HG02610 (cell line): ENCODE measurements around the gene RARA.
"Not testable (repeated sequence)": the region's sequence is repeated elsewhere in the genome, so short reads cannot be mapped to it uniquely, and the experiment has no call there.

ENCODE experiments used
- ATAC-seq: cut with Tn5 transposase; IDR thresholded peaks from one replicate; pipeline ENCODE4 v1.9.1; 2021; ENCODE audit warnings: mild to moderate bottlenecking, moderate library complexity; ENCODE audit not compliant: unreplicated experiment

The RARA gene

GRCh38 chr17:40356990-40357881 is 48.3 kb downstream of the RARA start:
- ATAC-seq, result no peak

GRCh38 chr17:40358323-40359038 is 49.5 kb downstream of the RARA start:
- no peak for ATAC-seq

GRCh38 chr17:40360091-40360490 is 51.1 kb downstream of the RARA start:
- ATAC-seq, result no peak

GRCh38 chr17:40361063-40361924 is 52.3 kb downstream of the RARA start:
- ATAC-seq, result no peak

GRCh38 chr17:40361925-40362695 is 53.1 kb downstream of the RARA start:
- peak; percentile 14 for ATAC-seq

GRCh38 chr17:40362696-40363110 is 53.7 kb downstream of the RARA start:
- peak; percentile 75 for ATAC-seq

- ATAC-seq, result peak; percentile 17
Observed at GRCh38 chr17:40363111-40363827, 54.3 kb downstream of the RARA start.

- no peak for ATAC-seq
Observed at GRCh38 chr17:40364121-40364861, 55.3 kb downstream of the RARA start, which contains the start of gene GJD3. Gene GJD3 (minus strand): TSS chr17:40364737. CDS start chr17:40363815, 922 bp downstream.

- ATAC-seq, result no peak
Observed at GRCh38 chr17:40364906-40365305, 55.9 kb downstream of the RARA start.

GRCh38 chr17:40366076-40366860 is 57.3 kb downstream of the RARA start:
- ATAC-seq, result no peak

GRCh38 chr17:40366861-40367518 is 58.0 kb downstream of the RARA start:
- ATAC-seq, result no peak

- ATAC-seq, result not testable (repeated sequence)
Observed at GRCh38 chr17:40367728-40368127, 58.7 kb downstream of the RARA start.

- no peak for ATAC-seq
Observed at GRCh38 chr17:40369923-40370322, 60.9 kb downstream of the RARA start.

- no peak for ATAC-seq
Observed at GRCh38 chr17:40371261-40371929, 62.4 kb downstream of the RARA start.

GRCh38 chr17:40372031-40372430 is 63.1 kb downstream of the RARA start:
- ATAC-seq, result no peak

GRCh38 chr17:40372644-40373043 is 63.7 kb downstream of the RARA start:
- not testable (repeated sequence) for ATAC-seq

GRCh38 chr17:40373324-40373723 is 64.3 kb downstream of the RARA start:
- ATAC-seq, result no peak
